Thoracic aorta (tissue), 2 donors: ENCODE results near the gene MAPK4. TPM values are rescaled to one million over a fixed set of nuclear protein-coding genes. Genes with fewer than 3 reads are reported as not detected.

Experiments
- ATAC-seq: fragments of 150-250 bp; one replicate; pipeline ENCODE4 v1.8.0; 2017; ENCODE audit warnings: low read depth; ENCODE audit not compliant: insufficient number of reproducible peaks, low FRiP score
- DNase-seq: peaks from one replicate; pipeline ENCODE4 v3.0.0-alpha.2; 2020; ENCODE audit warnings: low spot score
- H3K27ac ChIP-seq, 2 donors: fragments of 200-600 bp; sonication (generic); 1 replicate in 1 of 2; 2 replicates in 1 of 2; pipeline ENCODE4 v1.5.1; 2016; ENCODE audit warnings: mild to moderate bottlenecking in 2 of 2, moderate library complexity in 2 of 2
- H3K27me3 ChIP-seq: fragments of 200-600 bp; sonication (generic); replicated peaks from 2 replicates; pipeline ENCODE4 v1.6.0; 2016; ENCODE audit warnings: mild to moderate bottlenecking; ENCODE audit not compliant: insufficient read depth
- H3K36me3 ChIP-seq: fragments of 200-600 bp; sonication (generic); one replicate; pipeline ENCODE4 v1.5.1; 2016
- H3K4me1 ChIP-seq, 2 donors: fragments of 200-600 bp; sonication (generic); 1 replicate in 1 of 2; 2 replicates in 1 of 2; pipeline versions ENCODE4 v1.5.1 to v1.6.0; 2016; ENCODE audit warnings: low read depth in 2 of 2, mild to moderate bottlenecking in 1 of 2; ENCODE audit not compliant: control insufficient read depth in 1 of 2
- H3K4me3 ChIP-seq: fragments of 200-600 bp; sonication (generic); 2 replicates; pipeline ENCODE4 v1.5.1; 2016; ENCODE audit warnings: mild to moderate bottlenecking
- H3K9me3 ChIP-seq: fragments of 200-600 bp; sonication (generic); 2 replicates; pipeline ENCODE4 v1.5.1; 2016
- total RNA-seq, 2 donors: library from RNA; depleted of rRNA; stranded (reverse); fragments of >200 nt; gene quantifications; one replicate each; pipeline versions ENCODE4 v1.1.0 to v1.2.3, GENCODE V29; 2016
- TF ChIP-seq, protein P1 (sequence below): fragments of 200-600 bp; sonication (generic); IDR thresholded peaks from one replicate; pipeline ENCODE4 v1.5.1; 2019; ENCODE audit warnings: antibody characterized with exemption

The MAPK4 gene
- total RNA-seq, 2 donors from 2014 or later, result 1.5 to 4.0 TPM

DNA sequence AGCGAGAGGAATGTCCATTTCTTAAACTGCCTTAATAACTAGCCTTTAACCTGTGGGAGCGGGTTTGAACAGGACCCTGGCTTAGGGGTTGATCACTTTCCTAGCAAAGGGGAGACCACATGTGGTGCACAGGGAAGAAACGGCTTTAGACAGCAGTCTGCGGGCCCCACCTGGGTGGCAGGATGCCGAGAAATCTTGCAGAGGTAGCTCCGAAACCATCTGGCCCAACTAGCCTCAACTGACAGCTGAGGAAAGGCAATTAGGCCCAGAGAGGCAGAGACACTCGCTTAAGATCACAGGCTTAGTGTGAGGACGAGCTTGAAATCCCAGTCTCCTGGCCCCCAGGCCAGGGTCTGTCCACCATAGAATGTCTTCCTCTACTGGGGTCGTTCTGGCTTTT, 170.1 kb downstream of the MAPK4 start:
- Histone ChIP-seq H3K4me1 (no peaks in the 10 kb centered on the region), H3K27ac (no peak overlapping the region), H3K4me3 (no peak overlapping the region), H3K36me3 (no peaks in the 10 kb centered on the region), H3K27me3 (no peaks in the 10 kb centered on the region), H3K9me3 (no peaks in the 10 kb centered on the region)
- TF ChIP-seq, protein P1, sequence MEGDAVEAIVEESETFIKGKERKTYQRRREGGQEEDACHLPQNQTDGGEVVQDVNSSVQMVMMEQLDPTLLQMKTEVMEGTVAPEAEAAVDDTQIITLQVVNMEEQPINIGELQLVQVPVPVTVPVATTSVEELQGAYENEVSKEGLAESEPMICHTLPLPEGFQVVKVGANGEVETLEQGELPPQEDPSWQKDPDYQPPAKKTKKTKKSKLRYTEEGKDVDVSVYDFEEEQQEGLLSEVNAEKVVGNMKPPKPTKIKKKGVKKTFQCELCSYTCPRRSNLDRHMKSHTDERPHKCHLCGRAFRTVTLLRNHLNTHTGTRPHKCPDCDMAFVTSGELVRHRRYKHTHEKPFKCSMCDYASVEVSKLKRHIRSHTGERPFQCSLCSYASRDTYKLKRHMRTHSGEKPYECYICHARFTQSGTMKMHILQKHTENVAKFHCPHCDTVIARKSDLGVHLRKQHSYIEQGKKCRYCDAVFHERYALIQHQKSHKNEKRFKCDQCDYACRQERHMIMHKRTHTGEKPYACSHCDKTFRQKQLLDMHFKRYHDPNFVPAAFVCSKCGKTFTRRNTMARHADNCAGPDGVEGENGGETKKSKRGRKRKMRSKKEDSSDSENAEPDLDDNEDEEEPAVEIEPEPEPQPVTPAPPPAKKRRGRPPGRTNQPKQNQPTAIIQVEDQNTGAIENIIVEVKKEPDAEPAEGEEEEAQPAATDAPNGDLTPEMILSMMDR, result no peak
- ATAC-seq (no peak), DNase-seq (no peak)

DNA sequence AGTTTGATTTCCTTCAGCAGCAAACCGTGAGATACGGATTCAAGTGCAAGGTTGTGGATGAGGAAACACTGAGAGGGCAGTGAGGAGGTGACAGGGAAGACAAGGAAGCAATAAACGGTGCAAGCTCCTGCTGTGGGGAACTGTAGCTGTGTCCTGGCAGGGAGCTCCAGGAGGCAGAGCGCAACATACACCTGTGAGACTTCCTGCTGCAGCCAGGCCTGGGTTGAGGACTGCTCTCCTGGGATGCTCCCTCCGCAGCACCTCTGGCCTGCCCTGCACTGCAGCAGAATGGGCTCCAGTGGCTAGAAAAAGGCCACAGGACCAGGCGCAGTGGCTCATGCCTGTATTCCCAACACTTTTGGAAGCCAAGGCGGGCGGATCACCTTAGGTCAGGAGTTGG, 174.5 kb downstream of the MAPK4 start:
- H3K27me3 ChIP-seq, result no peaks in the 10 kb centered on the region
- no peak overlapping the region for H3K27ac ChIP-seq
- ATAC-seq (no peak), DNase-seq (no peak)
- no peaks in the 10 kb centered on the region for H3K36me3 ChIP-seq
- no peaks in the 10 kb centered on the region for H3K4me1 ChIP-seq
- H3K4me3 ChIP-seq, result no peak overlapping the region
- TF ChIP-seq, protein P1, result no peak
- H3K9me3 ChIP-seq, result no peaks in the 10 kb centered on the region

DNA sequence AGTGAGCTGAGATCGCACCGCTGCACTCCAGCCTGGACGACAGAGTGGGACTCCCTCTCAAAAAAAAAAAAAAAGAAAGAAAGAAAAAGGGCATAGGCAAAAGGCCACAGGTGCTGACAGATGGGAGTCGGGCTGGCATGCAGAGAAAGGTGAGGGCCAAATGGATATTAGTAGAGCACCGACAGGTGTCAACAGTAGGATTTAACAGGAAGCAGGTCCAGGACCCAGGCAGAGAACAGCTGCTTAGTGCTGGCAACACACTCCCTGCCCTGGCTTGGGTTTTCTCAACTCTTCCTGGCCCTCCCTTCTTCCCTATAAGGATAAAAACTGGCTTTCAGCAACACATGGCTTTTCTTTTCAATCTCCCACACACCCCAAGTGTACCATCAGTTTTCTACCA, 175.0 kb downstream of the MAPK4 start:
- DNase-seq (no peak), ATAC-seq (no peak)
- Histone ChIP-seq H3K4me1 (no peaks in the 10 kb centered on the region), H3K27me3 (no peaks in the 10 kb centered on the region), H3K27ac (no peak overlapping the region), H3K4me3 (no peak overlapping the region), H3K36me3 (no peaks in the 10 kb centered on the region), H3K9me3 (no peaks in the 10 kb centered on the region)
- TF ChIP-seq, protein P1, result no peak

DNA sequence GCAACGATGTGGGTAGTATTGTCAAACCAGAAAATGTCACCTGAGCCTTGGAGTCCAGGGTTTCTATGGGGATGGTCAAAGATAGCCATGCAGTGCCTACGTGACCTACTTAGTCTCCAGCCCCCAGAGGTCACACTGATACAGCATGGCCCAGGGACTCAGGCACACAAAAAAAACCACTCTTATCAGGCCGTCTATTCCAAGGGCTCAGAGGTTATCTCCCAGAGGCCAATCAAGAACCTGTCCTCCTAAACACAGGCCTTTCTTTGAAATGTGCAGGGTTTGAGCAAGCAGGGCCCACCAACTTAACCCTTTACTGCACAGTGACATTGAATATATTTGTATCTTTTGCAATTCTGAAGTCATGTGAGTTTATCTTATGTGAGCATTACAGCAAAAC, 177.2 kb downstream of the MAPK4 start:
- Histone ChIP-seq H3K9me3 (no peaks in the 10 kb centered on the region), H3K27me3 (no peaks in the 10 kb centered on the region), H3K4me3 (no peak overlapping the region), H3K36me3 (no peaks in the 10 kb centered on the region), H3K27ac (no peak overlapping the region), H3K4me1 (no peaks in the 10 kb centered on the region)
- DNase-seq (no peak), ATAC-seq (no peak)
- TF ChIP-seq, protein P1, result no peak

DNA sequence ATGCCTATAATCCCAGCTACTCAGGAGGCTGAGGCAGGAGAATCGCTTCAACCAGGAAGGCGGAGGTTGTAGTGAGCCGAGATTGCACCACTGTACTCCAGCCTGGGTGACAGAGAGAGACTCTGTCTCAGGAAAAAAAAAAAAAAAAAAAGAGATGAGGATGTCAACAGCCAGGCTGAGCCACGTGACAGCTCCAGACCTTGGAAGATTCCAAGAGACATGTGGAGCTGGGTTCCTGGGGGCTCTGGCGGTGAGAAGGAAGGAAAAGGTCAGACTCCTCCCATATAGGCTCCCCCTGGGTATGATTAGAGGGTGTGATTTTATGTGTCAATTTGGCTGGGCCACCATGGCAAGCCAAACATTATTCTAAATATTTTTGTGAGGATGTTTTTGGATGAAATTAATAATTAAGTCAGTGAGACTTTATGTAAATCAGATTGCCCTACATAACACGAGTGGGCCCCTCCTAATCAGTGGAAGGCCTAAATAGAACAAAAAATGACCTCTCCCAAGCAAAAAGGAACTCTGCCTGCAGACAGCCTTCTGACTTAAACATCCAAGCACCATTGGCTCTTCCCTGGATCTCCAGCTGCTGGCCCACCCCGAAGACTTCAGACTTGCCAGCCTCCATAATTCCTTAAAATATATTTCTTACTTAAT, 178.3 kb downstream of the MAPK4 start:
- Histone ChIP-seq H3K36me3 (no peaks in the 10 kb centered on the region), H3K4me1 (no peaks in the 10 kb centered on the region), H3K4me3 (no peak overlapping the region), H3K27ac (no peak overlapping the region), H3K9me3 (peaks cover 4% of the 10 kb centered on the region), H3K27me3 (no peaks in the 10 kb centered on the region)
- DNase-seq (no peak), ATAC-seq (no peak)
- TF ChIP-seq, protein P1, result no peak
